ENCODE measurements around the gene FBXO44.

DNA sequence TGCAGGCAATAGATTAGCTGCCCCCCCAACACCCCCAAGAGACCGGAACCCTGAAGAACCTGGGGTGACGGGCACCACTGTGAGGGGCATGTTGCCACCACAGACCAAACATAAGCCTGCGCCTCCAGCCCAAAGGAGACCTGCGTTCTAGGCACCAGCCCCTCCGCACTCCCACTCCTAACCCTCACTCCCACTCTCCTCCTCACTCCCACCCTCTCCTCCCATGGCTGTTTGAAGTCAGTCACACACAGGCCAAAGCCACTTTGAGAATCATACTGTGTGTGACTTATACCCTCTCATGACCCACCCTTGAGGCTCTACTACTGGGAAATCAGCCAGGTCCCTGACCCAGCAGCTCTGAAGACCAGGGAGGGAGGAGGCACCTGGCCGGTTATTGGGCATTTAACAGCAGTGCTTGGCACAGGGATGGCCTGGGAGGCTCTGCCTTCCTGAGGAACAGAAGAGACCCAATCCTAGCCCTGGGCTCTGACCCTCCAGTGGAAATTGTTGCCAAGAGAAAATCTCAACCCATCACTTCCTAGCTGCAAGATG lies 44.0 kb upstream of the FBXO44 start:
- TF ChIP-seq RAD21 (conservative IDR thresholded peaks at IDR 0.05) (no peak), EZH2 (IDR thresholded peaks at IDR 0.05; ENCODE audit: borderline replicate concordance, insufficient read depth, low read length, poor library complexity, severe bottlenecking) (no peak), MXI1 (conservative IDR thresholded peaks at IDR 0.05; ENCODE audit: poor library complexity, severe bottlenecking) (no peak), TAF1 (IDR thresholded peaks at IDR 0.05; ENCODE audit: low read depth) (no peak), SMC3 (conservative IDR thresholded peaks at IDR 0.05; ENCODE audit: poor library complexity) (no peak), POLR2AphosphoS5 (IDR thresholded peaks at IDR 0.05) (no peak)
- TF ChIP-seq, protein P1, sequence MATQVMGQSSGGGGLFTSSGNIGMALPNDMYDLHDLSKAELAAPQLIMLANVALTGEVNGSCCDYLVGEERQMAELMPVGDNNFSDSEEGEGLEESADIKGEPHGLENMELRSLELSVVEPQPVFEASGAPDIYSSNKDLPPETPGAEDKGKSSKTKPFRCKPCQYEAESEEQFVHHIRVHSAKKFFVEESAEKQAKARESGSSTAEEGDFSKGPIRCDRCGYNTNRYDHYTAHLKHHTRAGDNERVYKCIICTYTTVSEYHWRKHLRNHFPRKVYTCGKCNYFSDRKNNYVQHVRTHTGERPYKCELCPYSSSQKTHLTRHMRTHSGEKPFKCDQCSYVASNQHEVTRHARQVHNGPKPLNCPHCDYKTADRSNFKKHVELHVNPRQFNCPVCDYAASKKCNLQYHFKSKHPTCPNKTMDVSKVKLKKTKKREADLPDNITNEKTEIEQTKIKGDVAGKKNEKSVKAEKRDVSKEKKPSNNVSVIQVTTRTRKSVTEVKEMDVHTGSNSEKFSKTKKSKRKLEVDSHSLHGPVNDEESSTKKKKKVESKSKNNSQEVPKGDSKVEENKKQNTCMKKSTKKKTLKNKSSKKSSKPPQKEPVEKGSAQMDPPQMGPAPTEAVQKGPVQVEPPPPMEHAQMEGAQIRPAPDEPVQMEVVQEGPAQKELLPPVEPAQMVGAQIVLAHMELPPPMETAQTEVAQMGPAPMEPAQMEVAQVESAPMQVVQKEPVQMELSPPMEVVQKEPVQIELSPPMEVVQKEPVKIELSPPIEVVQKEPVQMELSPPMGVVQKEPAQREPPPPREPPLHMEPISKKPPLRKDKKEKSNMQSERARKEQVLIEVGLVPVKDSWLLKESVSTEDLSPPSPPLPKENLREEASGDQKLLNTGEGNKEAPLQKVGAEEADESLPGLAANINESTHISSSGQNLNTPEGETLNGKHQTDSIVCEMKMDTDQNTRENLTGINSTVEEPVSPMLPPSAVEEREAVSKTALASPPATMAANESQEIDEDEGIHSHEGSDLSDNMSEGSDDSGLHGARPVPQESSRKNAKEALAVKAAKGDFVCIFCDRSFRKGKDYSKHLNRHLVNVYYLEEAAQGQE (IDR thresholded peaks at IDR 0.05; ENCODE audit: borderline replicate concordance): no peak
- TF ChIP-seq, protein P2, sequence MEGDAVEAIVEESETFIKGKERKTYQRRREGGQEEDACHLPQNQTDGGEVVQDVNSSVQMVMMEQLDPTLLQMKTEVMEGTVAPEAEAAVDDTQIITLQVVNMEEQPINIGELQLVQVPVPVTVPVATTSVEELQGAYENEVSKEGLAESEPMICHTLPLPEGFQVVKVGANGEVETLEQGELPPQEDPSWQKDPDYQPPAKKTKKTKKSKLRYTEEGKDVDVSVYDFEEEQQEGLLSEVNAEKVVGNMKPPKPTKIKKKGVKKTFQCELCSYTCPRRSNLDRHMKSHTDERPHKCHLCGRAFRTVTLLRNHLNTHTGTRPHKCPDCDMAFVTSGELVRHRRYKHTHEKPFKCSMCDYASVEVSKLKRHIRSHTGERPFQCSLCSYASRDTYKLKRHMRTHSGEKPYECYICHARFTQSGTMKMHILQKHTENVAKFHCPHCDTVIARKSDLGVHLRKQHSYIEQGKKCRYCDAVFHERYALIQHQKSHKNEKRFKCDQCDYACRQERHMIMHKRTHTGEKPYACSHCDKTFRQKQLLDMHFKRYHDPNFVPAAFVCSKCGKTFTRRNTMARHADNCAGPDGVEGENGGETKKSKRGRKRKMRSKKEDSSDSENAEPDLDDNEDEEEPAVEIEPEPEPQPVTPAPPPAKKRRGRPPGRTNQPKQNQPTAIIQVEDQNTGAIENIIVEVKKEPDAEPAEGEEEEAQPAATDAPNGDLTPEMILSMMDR (IDR thresholded peaks at IDR 0.05; ENCODE audit: poor library complexity, severe bottlenecking): no peak
